NCI-H146 (cell line): Measurements from ENCODE around the gene PRKN.

Experiments
- DNase-seq: peaks from one replicate; lab custom pipeline; 2025; lab: John Stamatoyannopoulos, UW

The PRKN gene

GRCh38 chr6:161963181-161963580, 764.4 kb downstream of the PRKN start:
- peak; percentile 79 for DNase-seq

- DNase-seq = no peak
Observed at GRCh38 chr6:161961796-161962195, 765.8 kb downstream of the PRKN start.

GRCh38 chr6:161961046-161961445, 766.5 kb downstream of the PRKN start:
- no peak for DNase-seq

DNA sequence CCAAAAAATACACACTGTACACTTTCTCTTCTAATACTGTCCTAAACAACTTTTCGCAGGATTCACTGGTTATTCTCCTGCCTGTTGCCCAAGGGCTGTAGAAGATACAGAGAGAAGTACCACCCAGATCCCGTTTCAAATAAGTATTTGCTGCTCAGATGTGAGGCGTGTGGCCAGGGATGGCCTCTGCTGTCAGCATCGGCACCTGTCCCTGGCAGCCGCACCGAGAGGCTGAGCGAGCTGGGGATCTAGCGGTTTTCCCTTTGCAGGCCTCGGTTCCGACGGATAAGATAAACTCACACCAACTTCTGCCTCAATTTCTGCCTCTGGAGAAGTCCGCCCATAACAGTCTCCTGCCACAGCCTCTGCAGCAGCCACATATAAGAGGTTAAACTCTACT, 768.5 kb downstream of the PRKN start:
- DNase-seq = no peak

DNA sequence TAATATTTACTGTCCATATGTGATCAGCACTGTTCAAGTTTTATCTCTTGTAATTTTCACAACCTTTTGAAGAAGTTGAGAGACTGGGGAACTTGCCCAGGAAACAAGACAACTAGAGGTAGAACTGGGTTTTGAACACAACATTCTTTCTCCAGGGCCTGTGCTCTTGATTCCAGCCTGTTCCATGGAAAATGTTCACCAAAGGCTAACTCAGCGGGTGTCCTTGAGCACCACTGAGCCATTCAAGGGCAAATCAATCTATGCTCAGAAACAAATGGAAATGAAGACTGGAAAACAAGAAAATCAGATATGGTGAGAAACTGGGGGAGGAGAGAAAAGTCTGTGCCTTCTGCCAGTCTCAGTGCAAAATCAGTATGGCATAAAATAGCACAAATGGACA, 771.5 kb downstream of the PRKN start:
- no peak for DNase-seq

- DNase-seq = no peak
Observed at GRCh38 chr6:161954699-161955276, 772.8 kb downstream of the PRKN start.

DNA sequence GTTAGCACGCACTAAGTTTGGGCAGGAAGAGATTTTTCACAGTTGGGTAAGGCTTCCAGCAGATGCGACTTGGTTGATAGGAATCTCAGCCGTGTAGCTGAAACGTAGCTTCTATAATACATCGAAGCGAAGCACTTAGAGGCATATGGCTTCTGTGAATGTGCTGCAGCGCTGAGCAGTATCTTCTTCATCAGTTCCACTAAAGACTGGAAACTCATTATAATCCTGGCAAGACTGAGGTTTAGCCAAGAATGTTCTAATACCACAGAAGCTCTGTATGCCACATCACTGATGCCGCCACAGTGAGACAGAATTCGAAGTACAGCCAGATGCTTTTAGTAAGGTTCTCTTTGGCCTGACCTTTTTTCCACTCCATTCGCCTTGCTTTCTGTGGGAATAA, 773.5 kb downstream of the PRKN start:
- no peak for DNase-seq

GRCh38 chr6:161951126-161951525, 776.4 kb downstream of the PRKN start:
- peak; percentile 12 for DNase-seq

GRCh38 chr6:161949531-161949930, 778.0 kb downstream of the PRKN start:
- DNase-seq = no peak

GRCh38 chr6:161948462-161948861, 779.1 kb downstream of the PRKN start:
- no peak for DNase-seq

DNA sequence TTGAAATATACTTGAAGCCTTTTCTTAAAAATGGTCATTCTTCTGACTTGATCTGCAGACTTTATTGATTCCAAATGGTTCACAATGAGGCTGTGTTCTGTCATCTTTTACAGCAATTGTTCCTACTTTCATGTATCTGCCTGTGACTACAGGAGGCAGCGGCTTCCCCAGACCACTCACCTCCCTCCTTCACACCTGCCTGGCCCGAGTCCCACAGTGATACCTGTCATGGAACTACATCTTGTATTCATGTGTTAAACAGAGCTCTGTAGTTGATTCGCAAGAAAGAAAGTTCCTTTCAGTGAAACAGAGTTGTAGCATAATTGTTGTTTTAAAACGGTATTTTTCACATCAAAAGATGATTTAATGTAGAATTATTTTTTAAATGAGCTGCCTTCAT, 780.2 kb downstream of the PRKN start:
- no peak for DNase-seq

DNA sequence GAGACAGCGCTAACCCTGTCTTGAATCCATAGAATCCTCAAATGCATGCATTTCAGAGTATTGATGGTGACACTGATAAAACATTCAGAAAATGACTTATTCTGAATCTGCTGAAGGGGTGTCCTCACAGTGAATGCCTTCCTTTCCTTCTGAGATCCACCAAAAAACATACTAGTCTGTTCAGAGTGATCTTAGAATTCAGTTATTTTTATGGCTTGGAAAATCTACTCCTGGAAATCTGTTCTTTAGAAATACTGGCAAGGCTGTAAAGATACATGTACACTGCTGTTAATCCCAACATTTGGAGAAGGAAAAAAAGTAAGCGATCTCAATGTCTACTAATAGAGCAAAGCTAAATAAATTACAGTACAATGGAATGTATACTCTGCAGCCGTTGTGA, 781.1 kb downstream of the PRKN start:
- DNase-seq = no peak

DNA sequence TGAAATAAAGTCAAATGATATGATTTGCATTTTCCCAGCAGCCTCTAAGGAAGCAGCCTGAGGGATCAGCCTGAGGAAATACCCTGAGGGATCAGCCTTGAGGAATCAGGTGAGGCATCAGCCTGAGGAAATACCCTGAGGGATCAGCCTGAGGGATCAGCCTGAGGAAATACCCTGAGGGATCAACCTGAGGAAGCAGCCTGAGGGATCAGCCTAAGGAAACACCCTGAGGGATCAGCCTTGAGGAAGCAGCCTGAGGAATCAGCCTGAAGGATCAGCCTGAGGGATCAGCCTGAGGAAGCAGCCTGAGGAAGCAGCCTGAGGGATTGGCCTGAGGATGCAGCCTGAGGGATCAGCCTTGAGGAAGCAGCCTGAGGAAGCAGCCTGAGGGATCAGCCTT, 784.0 kb downstream of the PRKN start:
- DNase-seq = no peak

GRCh38 chr6:161941565-161941964, 786.0 kb downstream of the PRKN start:
- DNase-seq = no peak

DNA sequence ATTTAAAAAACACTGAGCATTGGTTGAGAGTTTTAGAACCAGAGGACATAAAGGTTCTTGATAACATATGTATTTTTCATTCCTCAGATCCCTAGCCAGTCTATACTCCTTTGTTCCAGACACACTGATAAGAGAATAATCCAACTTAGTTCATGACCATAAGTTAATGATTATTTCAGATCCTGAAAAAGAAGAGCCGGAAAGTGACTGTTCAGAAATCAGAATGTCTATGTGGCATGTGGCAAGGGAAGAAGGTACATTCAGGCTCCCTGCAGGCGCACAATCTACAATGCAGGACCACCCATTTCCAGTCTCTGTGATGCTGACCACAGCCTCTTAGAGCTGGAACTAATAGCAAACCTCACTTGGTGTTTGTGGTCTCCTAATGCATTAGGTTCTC, 787.0 kb downstream of the PRKN start:
- no peak for DNase-seq

GRCh38 chr6:161926324-161926723, 801.2 kb downstream of the PRKN start:
- DNase-seq = no peak

DNA sequence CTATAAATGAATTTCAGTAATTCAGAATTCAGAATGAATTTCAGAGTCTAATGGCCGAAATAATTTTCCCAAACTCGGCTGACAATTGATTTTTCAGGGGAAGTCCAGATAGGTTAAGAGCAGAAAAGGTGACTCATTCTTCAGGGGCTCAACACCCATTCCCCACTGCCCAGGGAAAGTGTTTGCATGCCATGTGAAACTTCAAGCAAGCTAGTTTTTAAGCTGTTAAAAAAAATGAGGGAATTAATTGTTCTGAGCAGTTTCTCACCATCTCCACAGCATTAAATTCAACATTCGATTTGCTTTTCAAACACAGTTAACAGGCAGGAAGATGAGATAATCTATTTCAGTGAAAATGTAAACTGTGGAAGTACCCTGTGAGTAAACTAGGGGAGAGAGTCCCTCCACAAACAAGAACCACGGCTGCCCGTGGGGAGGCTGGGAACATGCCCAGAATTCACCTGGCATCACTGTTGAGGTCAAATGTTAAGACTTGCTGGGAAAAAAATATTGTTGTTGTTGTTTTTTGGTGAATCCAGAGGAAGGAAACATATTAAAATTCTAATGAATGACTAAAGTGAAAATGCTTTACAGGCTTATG, 803.0 kb downstream of the PRKN start:
- no peak for DNase-seq

- peak; percentile 93 for DNase-seq
Observed at GRCh38 chr6:161922631-161923119, 804.9 kb downstream of the PRKN start.

DNA sequence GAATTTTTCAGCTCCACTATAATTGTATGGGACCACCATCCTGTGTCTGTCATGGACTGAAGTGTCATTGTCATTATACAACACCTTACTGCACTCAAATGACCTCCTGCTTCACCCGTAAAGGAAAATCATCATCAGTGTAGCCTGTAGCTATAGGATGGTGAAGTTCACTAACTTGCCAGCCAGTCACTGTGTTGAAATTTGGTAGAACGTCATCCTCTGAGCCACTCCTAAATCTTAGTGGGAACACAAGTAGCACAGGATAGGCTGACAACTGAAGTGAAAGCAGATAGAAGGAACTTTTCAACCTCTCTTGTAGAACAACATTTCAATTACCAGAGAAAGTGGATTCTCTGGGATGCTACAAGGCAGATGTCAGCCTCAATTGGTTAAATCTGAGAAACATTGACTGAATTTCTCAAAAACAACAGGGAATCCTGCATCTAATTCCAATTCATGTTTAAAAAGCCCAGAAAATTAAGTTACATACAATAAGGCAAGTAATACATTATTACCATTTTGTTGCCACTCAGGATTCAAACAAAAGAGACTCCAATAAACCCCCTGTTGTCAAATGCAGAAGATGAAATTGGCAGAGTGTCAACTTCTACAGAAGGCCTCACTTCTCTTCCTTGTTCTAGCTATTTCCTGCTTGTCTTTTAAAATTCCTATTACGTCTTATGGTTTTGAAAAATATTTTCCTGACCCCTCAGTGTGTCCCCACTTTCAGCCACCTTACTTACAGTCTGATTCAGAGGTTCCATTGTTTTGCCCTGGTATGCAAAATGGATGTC, 805.8 kb downstream of the PRKN start:
- peak; percentile 52 for DNase-seq

DNA sequence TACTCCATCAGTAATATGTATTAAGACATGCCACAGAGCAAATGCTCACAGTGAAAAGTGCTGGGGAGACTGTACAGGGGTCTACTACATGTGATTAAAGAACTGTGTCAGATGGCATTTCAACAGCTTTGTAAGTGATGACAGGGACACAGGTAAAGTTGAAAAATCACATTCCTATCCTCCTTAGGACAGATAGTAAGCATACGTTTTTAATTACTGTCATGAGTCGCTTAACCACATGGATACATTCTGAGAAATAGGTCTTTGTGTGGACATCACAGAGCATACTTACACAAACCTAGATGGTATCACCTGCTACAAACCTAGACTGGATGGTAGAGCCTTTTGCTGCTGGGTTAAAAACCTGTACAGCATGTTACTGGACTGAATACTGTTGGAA, 807.9 kb downstream of the PRKN start:
- no peak for DNase-seq

DNA sequence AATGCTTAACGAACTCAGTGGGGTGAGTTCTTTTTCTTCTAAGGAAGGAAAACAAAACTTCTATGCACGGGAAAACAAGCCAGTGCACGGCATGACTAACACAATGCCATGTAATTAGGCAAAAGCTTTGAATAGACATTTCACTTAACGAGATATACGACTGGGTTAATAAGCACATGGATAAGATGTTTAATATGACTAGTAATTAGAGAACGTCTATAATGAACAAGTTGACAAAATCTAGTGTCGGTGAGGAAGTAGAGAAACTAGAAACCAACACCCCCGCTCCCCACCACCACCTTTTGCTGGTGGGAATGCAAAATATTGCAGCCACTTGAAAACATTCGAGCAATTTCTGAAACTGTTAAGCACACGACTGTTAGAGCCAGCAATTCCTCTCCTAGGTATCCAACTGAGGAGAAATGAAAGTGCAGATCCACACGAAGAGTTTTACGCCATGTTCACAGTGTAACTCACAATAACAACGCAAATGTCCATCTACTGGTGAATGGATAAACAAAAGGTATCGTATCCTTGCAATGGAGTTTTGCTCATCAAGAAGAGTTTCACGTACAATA, 808.8 kb downstream of the PRKN start:
- DNase-seq = no peak

DNA sequence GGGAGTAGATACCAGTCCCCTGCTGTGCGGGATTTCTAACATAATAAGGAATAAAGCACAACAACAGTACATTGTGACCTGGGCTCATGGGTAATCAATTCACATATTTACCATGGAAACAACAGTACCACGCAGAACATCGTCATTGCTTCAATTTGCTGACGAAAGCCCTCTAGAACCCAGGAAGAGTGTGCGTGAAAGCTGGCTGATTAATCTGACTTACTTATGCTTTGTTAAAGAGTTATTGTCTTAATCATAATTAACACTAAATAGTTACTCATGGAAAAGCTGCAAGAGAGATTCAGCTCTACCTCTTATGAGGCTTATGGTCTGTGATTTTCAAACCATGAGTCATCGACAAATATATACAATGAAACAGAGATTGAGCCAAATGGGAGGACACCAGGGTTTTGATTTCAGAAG, 809.4 kb downstream of the PRKN start:
- DNase-seq = peak; percentile 85

GRCh38 chr6:161917645-161918044, 809.9 kb downstream of the PRKN start:
- peak; percentile 85 for DNase-seq
